Vagina (tissue), 2 donors: Measurements from ENCODE around the gene ZNF709. TPM values are rescaled to one million over a fixed set of nuclear protein-coding genes. Genes with fewer than 3 reads are reported as not detected.
"Not testable (repeated sequence)": the region's sequence is repeated elsewhere in the genome, so short reads cannot be mapped to it uniquely, and the experiment has no call there.

Source experiments
- DNase-seq, 2 donors: peaks; one replicate each; pipeline ENCODE4 v3.0.0-alpha.2; 2017; ENCODE audit errors: extremely low spot score in 2 of 2
- H3K27ac ChIP-seq: fragments of 200-600 bp; sonication (generic); one replicate; pipeline ENCODE4 v1.5.1; 2019
- H3K27me3 ChIP-seq: fragments of 200-600 bp; sonication (generic); one replicate; pipeline ENCODE4 v1.5.1; 2019
- H3K36me3 ChIP-seq, 2 donors: fragments of 200-600 bp; sonication (generic); one replicate each; pipeline ENCODE4 v1.5.1; 2017 to 2019
- H3K4me1 ChIP-seq: fragments of 200-600 bp; sonication (generic); one replicate; pipeline ENCODE4 v1.5.1; 2019
- H3K4me3 ChIP-seq, 2 donors: fragments of 200-600 bp; sonication (generic); 1 replicate in 1 of 2; 2 replicates in 1 of 2; pipeline ENCODE4 v1.5.1; 2016 to 2019
- H3K9me3 ChIP-seq: fragments of 200-600 bp; sonication (generic); one replicate; pipeline ENCODE4 v1.5.1; 2019
- POLR2A ChIP-seq, 2 donors: fragments of 450-650 bp; IDR thresholded peaks; one replicate each; pipeline ENCODE4 v1.6.1; 2017; ENCODE audit warnings: antibody characterized with exemption in 2 of 2, mild to moderate bottlenecking in 2 of 2, moderate library complexity in 2 of 2
- POLR2AphosphoS5 ChIP-seq, 2 donors: sonication (generic); formaldehyde crosslinking; IDR thresholded peaks; one replicate each; pipeline ENCODE4 v1.9.0; 2017; ENCODE audit warnings: antibody characterized with exemption in 2 of 2, mild to moderate bottlenecking in 2 of 2, low read depth in 1 of 2; ENCODE audit not compliant: insufficient read depth in 1 of 2
- intact Hi-C: fragments of 100-400 bp; cut with DNase I; formaldehyde crosslinking; loops from one replicate; pipeline ENCODE4 v1.15.1; 2023
- total RNA-seq: library from RNA; depleted of rRNA; stranded (reverse); fragments of >200 nt; gene quantifications from one replicate; pipeline ENCODE4 v1.2.3, GENCODE V29; 2016
- TF ChIP-seq, protein P1 (sequence below), 3 experiments: fragments of 450-650 bp in 2 of 3; fragments of 200-600 bp in 1 of 3; sonication (generic) in 1 of 3; IDR thresholded peaks; one replicate each; pipeline ENCODE4 v1.5.1; 2017 to 2019; ENCODE audit warnings: antibody characterized with exemption in 3 of 3, mild to moderate bottlenecking in 2 of 3, moderate library complexity in 2 of 3

Gene ZNF709
- total RNA-seq, 1 donor from 2014 or later, result 3.7 TPM

DNA sequence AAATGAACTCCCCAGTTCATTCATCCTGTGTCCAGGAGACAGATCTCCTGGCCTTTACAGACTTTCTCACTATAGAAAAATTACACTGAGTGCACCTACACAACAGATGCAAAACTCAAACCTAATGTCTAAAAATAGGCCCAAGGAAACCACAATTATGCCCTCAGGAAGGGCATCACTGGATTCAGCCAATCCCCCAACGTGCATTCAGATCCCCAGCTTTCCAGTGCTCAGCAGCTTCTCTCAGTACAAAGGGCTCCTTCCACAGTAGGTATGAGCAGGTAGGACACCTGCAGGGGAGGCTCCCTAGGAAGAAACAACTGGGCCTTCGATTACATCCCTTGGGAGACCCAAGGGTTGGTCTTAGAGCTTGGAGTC lies 2.1 kb downstream of the ZNF709 start:
- no peaks in the 10 kb centered on the region for H3K9me3 ChIP-seq
- H3K4me1 ChIP-seq, result peaks cover 48% of the 10 kb centered on the region
- H3K4me3 ChIP-seq, result no peak overlapping the region
- no peak overlapping the region for H3K27ac ChIP-seq
- DNase-seq, result no peak
- TF ChIP-seq POLR2A (IDR thresholded peaks at IDR 0.05), result no peak
- TF ChIP-seq, protein P1, sequence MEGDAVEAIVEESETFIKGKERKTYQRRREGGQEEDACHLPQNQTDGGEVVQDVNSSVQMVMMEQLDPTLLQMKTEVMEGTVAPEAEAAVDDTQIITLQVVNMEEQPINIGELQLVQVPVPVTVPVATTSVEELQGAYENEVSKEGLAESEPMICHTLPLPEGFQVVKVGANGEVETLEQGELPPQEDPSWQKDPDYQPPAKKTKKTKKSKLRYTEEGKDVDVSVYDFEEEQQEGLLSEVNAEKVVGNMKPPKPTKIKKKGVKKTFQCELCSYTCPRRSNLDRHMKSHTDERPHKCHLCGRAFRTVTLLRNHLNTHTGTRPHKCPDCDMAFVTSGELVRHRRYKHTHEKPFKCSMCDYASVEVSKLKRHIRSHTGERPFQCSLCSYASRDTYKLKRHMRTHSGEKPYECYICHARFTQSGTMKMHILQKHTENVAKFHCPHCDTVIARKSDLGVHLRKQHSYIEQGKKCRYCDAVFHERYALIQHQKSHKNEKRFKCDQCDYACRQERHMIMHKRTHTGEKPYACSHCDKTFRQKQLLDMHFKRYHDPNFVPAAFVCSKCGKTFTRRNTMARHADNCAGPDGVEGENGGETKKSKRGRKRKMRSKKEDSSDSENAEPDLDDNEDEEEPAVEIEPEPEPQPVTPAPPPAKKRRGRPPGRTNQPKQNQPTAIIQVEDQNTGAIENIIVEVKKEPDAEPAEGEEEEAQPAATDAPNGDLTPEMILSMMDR (IDR thresholded peaks at IDR 0.05), result no peak
- no peaks in the 10 kb centered on the region for H3K27me3 ChIP-seq
- intact Hi-C loops, result no loop called here
- H3K36me3 ChIP-seq, result no peaks in the 10 kb centered on the region

DNA sequence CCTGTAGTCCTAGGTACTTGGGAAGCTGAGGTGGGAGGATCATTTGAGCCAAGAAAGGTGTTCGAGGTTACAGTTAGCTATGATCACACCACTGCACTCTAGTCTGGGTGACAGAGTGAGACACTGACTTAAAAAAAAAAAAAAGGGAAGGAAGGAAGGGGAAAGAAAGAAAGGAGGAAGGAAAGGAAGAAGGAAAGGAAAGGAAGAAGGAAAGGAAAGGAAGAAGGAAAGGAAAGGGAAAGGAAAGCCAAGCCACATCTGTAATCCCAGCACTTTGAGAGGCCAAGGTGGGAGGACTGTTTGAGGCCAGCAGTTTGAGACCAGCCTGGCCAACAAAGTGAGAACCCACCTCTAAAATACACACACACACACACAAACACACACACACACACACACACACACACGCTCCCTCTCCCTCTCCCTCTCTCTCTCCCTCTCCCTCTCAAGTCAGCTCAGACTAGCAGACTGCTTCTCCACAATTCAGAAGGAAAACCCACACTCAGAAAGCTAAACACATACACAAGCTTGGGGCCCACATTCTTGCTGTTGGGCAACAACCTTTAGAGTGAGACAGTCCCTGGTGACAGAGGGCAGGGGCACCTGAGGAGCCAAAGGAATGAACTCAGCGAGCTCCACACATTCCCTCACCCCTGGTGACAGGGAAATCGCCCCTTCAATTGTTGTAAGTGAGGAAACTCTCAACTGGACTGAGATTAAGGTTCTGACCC lies 2.7 kb downstream of the ZNF709 start:
- Histone ChIP-seq H3K9me3 (no peaks in the 10 kb centered on the region), H3K4me3 (no peak overlapping the region), H3K27me3 (no peaks in the 10 kb centered on the region), H3K4me1 (peaks cover 48% of the 10 kb centered on the region), H3K27ac (no peak overlapping the region), H3K36me3 (no peaks in the 10 kb centered on the region)
- no peak for DNase-seq
- TF ChIP-seq, protein P1 (IDR thresholded peaks at IDR 0.05), result no peak
- TF ChIP-seq POLR2A (IDR thresholded peaks at IDR 0.05) (no peak), POLR2AphosphoS5 (IDR thresholded peaks at IDR 0.05; ENCODE audit: insufficient read depth in 1 of 2, low read depth in 1 of 2) (no peak)
- intact Hi-C loops, result no loop called here

DNA sequence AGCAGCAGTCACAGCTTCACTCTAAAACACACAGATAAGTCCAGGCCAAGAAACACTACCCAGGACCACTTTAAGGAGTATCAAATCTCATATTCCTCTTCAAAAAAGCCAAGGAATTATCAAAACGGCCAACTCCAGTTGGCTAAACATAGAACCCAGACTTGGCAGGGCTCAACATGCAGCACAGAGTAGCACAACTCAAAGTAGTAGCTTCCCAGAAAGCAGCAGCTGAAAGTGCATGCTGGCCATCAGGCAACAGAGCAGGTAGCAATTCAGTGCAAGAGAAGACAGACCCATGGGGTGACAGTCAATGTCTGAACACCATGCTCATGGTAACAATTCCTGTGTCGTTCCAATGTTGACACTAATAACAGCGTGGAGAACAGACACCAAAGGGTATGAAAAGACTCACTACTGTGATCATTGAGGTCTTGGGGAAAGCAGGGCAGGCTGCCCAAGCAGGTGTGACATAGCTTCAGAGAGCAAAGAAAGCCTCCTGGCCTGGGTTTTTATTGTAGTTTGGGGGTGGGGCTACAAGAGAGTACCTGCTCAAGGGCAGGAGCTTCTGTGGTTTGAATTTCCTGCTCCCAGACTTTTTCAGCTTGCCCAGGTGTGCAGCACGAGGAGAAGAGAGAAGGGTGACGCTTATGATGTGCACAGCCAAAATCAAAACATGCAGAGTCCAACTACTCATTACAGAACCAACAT lies 6.2 kb downstream of the ZNF709 start:
- Histone ChIP-seq H3K4me1 (peaks cover 34% of the 10 kb centered on the region), H3K27ac (no peak overlapping the region), H3K9me3 (no peaks in the 10 kb centered on the region), H3K36me3 (no peaks in the 10 kb centered on the region), H3K27me3 (no peaks in the 10 kb centered on the region), H3K4me3 (no peak overlapping the region)
- TF ChIP-seq POLR2AphosphoS5 (IDR thresholded peaks at IDR 0.05; ENCODE audit: insufficient read depth in 1 of 2, low read depth in 1 of 2) (no peak), POLR2A (IDR thresholded peaks at IDR 0.05) (no peak)
- TF ChIP-seq, protein P1 (IDR thresholded peaks at IDR 0.05), result no peak
- DNase-seq, result no peak
- intact Hi-C loops, result no loop called here

DNA sequence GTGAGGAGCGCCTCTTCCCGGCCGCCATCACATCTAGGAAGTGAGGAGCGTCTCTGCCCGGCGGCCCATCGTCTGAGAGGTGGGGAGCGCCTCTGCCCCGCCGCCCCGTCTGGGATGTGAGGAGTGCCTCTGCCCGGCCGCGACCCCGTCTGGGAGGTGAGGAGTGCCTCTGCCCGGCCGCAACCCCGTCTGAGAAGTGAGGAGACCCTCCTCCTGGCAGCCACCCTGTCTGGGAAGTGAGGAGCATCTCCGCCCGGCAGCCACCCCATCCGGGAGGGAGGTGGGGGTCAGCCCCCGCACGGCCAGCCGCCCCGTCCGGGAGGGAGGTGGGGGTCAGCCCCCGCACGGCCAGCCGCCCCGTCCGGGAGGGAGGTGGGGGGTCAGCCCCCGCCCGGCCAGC lies 17.0 kb downstream of the ZNF709 start:
- peaks cover 43% of the 10 kb centered on the region for H3K9me3 ChIP-seq
- DNase-seq, intact Hi-C loops, H3K4me1 ChIP-seq, H3K4me3 ChIP-seq, H3K27ac ChIP-seq, H3K27me3 ChIP-seq: not testable (repeated sequence)
- peaks cover 0 to 35% of the 10 kb centered on the region in 2 donors for H3K36me3 ChIP-seq

DNA sequence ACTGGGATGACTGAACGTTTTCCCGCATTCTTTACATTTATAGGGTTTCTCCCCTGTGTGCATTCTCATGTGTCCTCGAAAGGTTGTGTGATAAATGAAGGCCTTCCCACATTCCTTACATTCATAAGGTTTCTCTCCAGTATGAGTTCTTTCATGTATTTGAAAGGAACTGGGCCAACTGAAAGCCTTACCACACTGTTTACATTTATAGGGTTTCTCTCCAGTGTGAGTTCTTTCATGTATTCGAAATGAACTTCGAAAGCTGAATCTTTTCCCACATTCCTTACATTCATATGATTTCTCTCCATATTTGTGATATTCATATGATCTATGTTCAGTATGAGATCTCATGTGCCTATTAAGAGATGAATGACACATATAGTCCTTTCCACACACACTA lies 19.4 kb downstream of the ZNF709 start:
- Histone ChIP-seq H3K9me3 (peaks cover 54% of the 10 kb centered on the region), H3K36me3 (peaks cover 0 to 35% of the 10 kb centered on the region in 2 donors)
- intact Hi-C loops, result no loop called here

More for the DNA sequence above, 19.4 kb downstream of the ZNF709 start:
- H3K27ac ChIP-seq, result no peak overlapping the region
- TF ChIP-seq, protein P1 (IDR thresholded peaks at IDR 0.05), result no peak
- TF ChIP-seq POLR2AphosphoS5 (IDR thresholded peaks at IDR 0.05; ENCODE audit: insufficient read depth in 1 of 2, low read depth in 1 of 2) (no peak), POLR2A (IDR thresholded peaks at IDR 0.05) (no peak)
- no peak overlapping the region for H3K4me3 ChIP-seq
- H3K27me3 ChIP-seq, result no peaks in the 10 kb centered on the region
- DNase-seq, result no peak
- no peaks in the 10 kb centered on the region for H3K4me1 ChIP-seq
